OCI-LY1 (cell line): Measurements from ENCODE around the gene ABTB2.

Experiments used
- H2AFZ ChIP-seq: fragments of 200-600 bp; sonication (generic), shearing (Covaris generic); 2 replicates; pipeline ENCODE4 v1.6.0; 2014; ENCODE audit warnings: antibody characterized with exemption, mild to moderate bottlenecking, low read length
- H3F3A ChIP-seq: fragments of 200-600 bp; sonication (generic), shearing (Covaris generic); 2 replicates; pipeline ENCODE4 v1.6.0; 2014; ENCODE audit warnings: mild to moderate bottlenecking, antibody characterized with exemption, low read length, moderate library complexity; ENCODE audit not compliant: insufficient read depth
- H3K27ac ChIP-seq: fragments of 200-600 bp; sonication (generic); 2 replicates; pipeline ENCODE4 v1.5.1; 2014; ENCODE audit warnings: low read length, mixed run types, mild to moderate bottlenecking, low read depth; ENCODE audit not compliant: poor library complexity, severe bottlenecking
- H3K27me3 ChIP-seq: fragments of 200-600 bp; sonication (generic); 2 replicates; pipeline ENCODE4 v1.6.0; 2014; ENCODE audit warnings: antibody characterized with exemption, mild to moderate bottlenecking, low read length, moderate library complexity; ENCODE audit not compliant: insufficient read depth
- H3K36me3 ChIP-seq: fragments of 200-600 bp; sonication (generic); 2 replicates; pipeline ENCODE4 v1.6.1; 2014; ENCODE audit warnings: mild to moderate bottlenecking, antibody characterized with exemption, low read length, moderate library complexity, mixed read lengths; ENCODE audit not compliant: insufficient read depth
- H3K4me1 ChIP-seq: fragments of 200-600 bp; sonication (generic); 2 replicates; pipeline ENCODE4 v1.5.1; 2014; ENCODE audit warnings: mild to moderate bottlenecking, low read length, moderate library complexity; ENCODE audit not compliant: insufficient read depth, severe bottlenecking
- H3K4me2 ChIP-seq: fragments of 200-600 bp; sonication (generic), shearing (Covaris generic); 2 replicates; pipeline ENCODE4 v1.6.1; 2014; ENCODE audit warnings: low read length
- H3K4me3 ChIP-seq: fragments of 200-600 bp; sonication (generic); 2 replicates; pipeline ENCODE4 v1.5.1; 2014; ENCODE audit warnings: low read length, low read depth, mild to moderate bottlenecking, mixed read lengths; ENCODE audit not compliant: poor library complexity, severe bottlenecking
- H3K79me2 ChIP-seq: fragments of 200-600 bp; shearing (Covaris generic); 2 replicates; pipeline ENCODE4 v1.6.1; 2016; ENCODE audit warnings: mixed run types, low read length, mixed read lengths; ENCODE audit not compliant: insufficient read depth
- H3K9ac ChIP-seq: fragments of 200-600 bp; sonication (generic), shearing (Covaris generic); 2 replicates; pipeline ENCODE4 v1.6.1; 2014; ENCODE audit warnings: mild to moderate bottlenecking, low read length, mixed read lengths
- H3K9me2 ChIP-seq: fragments of 200-600 bp; sonication (generic), shearing (Covaris generic); 2 replicates; pipeline ENCODE4 v1.6.1; 2014; ENCODE audit warnings: low read depth, mild to moderate bottlenecking, low read length, mixed read lengths
- H3K9me3 ChIP-seq: fragments of 200-600 bp; shearing (Covaris generic); 2 replicates; pipeline ENCODE4 v1.6.1; 2014; ENCODE audit warnings: low read length, mixed read lengths
- H4K20me1 ChIP-seq: fragments of 200-600 bp; sonication (generic), shearing (Covaris generic); 2 replicates; pipeline ENCODE4 v1.6.0; 2016; ENCODE audit warnings: mild to moderate bottlenecking, low read length; ENCODE audit not compliant: insufficient read depth
- CTCF ChIP-seq: fragments of 200-600 bp; sonication (generic), shearing (Covaris generic); IDR thresholded peaks from 2 replicates; pipeline ENCODE4 v1.5.1; 2017; ENCODE audit warnings: mild to moderate bottlenecking, antibody characterized with exemption, low read length, moderate library complexity, mixed read lengths
- EZH2 ChIP-seq: fragments of 200-600 bp; sonication (generic), shearing (Covaris generic); IDR thresholded peaks from 2 replicates; pipeline ENCODE4 v1.8.0; 2017; ENCODE audit warnings: borderline replicate concordance, mixed run types, mild to moderate bottlenecking, antibody characterized with exemption, low read length, moderate library complexity, mixed read lengths

The ABTB2 gene

GRCh38 chr11:34201129-34201528, 156.7 kb downstream of the ABTB2 start:
- Histone ChIP-seq H2AFZ (no peak overlapping the region), H3K9ac (no peak overlapping the region), H4K20me1 (no peaks in the 10 kb centered on the region), H3K9me2 (no peaks in the 10 kb centered on the region), H3K79me2 (no peaks in the 10 kb centered on the region), H3K4me3 (no peak overlapping the region), H3K4me2 (no peak overlapping the region), H3K27me3 (no peaks in the 10 kb centered on the region), H3K4me1 (no peaks in the 10 kb centered on the region), H3K27ac (no peak overlapping the region), H3K36me3 (no peaks in the 10 kb centered on the region), H3K9me3 (no peaks in the 10 kb centered on the region), H3F3A (no peaks in the 10 kb centered on the region)
- no peak for TF ChIP-seq CTCF
- TF ChIP-seq EZH2, result no peak

- no peak overlapping the region for H3K4me2 ChIP-seq
- no peaks in the 10 kb centered on the region for H3K36me3 ChIP-seq
- H3F3A ChIP-seq, result no peaks in the 10 kb centered on the region
- H2AFZ ChIP-seq, result no peak overlapping the region
- H4K20me1 ChIP-seq, result no peaks in the 10 kb centered on the region
- H3K4me3 ChIP-seq, result no peak overlapping the region
- no peak overlapping the region for H3K9ac ChIP-seq
- no peaks in the 10 kb centered on the region for H3K79me2 ChIP-seq
- H3K4me1 ChIP-seq, result no peaks in the 10 kb centered on the region
- H3K9me3 ChIP-seq, result no peaks in the 10 kb centered on the region
- no peaks in the 10 kb centered on the region for H3K9me2 ChIP-seq
- H3K27me3 ChIP-seq, result no peaks in the 10 kb centered on the region; the same call in 1 of the 2 replicates
- no peak for TF ChIP-seq CTCF
- no peak for TF ChIP-seq EZH2
- no peak overlapping the region for H3K27ac ChIP-seq
These were observed 158.3 kb downstream of the ABTB2 start for GRCh38 chr11:34199525-34199924.

GRCh38 chr11:34198523-34198922, 159.3 kb downstream of the ABTB2 start:
- H2AFZ ChIP-seq, result no peak overlapping the region
- H3K9ac ChIP-seq, result no peak overlapping the region
- H3F3A ChIP-seq, result no peaks in the 10 kb centered on the region
- H4K20me1 ChIP-seq, result no peaks in the 10 kb centered on the region
- H3K36me3 ChIP-seq, result no peaks in the 10 kb centered on the region
- H3K27ac ChIP-seq, result no peak overlapping the region
- H3K9me2 ChIP-seq, result no peaks in the 10 kb centered on the region
- no peaks in the 10 kb centered on the region for H3K4me1 ChIP-seq
- H3K79me2 ChIP-seq, result no peaks in the 10 kb centered on the region
- no peaks in the 10 kb centered on the region; the same call in 1 of the 2 replicates for H3K27me3 ChIP-seq
- TF ChIP-seq EZH2 (no peak), CTCF (no peak)
- H3K9me3 ChIP-seq, result no peaks in the 10 kb centered on the region
- no peak overlapping the region for H3K4me2 ChIP-seq
- H3K4me3 ChIP-seq, result no peak overlapping the region
